ENCODE data around the gene DLGAP1.

DNA sequence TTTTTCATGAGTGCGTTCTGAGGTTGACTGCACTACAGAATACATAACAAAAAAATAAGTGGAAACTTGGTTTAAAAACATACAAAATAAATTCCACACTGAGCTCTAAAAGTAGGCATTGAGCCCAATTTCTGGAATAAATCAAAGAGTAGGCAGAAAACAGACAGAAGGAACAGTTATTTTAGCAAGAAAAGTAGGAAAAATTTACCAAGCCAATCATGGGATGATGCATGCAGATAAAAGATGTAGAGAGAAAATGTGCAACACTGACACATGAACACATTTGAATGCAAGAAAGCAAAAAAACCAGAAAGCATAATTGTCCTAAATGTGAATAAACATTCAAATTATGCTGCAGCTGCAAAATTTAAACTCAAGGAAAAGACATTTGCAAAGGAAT, 308.3 kb downstream of the DLGAP1 start:
- TF ChIP-seq CTCF (IDR thresholded peaks at IDR 0.05 in 8 of 11, conservative IDR thresholded peaks at IDR 0.05 in 3 of 11), result no peak
- TF ChIP-seq POLR2AphosphoS5 (IDR thresholded peaks at IDR 0.05), result no peak

Data from spleen (tissue), 7 donors.